CD4-positive, alpha-beta T cell treated with Interleukin-12 subunit alpha and Interleukin-12 subunit beta, for 1 hour (primary cell): Measurements from ENCODE around the gene CYB561.

Experiments used
- DNase-seq: peaks from one replicate; pipeline ENCODE4 v3.0.0-alpha.2; 2020

CYB561 gene, protein sequence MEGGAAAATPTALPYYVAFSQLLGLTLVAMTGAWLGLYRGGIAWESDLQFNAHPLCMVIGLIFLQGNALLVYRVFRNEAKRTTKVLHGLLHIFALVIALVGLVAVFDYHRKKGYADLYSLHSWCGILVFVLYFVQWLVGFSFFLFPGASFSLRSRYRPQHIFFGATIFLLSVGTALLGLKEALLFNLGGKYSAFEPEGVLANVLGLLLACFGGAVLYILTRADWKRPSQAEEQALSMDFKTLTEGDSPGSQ

DNA sequence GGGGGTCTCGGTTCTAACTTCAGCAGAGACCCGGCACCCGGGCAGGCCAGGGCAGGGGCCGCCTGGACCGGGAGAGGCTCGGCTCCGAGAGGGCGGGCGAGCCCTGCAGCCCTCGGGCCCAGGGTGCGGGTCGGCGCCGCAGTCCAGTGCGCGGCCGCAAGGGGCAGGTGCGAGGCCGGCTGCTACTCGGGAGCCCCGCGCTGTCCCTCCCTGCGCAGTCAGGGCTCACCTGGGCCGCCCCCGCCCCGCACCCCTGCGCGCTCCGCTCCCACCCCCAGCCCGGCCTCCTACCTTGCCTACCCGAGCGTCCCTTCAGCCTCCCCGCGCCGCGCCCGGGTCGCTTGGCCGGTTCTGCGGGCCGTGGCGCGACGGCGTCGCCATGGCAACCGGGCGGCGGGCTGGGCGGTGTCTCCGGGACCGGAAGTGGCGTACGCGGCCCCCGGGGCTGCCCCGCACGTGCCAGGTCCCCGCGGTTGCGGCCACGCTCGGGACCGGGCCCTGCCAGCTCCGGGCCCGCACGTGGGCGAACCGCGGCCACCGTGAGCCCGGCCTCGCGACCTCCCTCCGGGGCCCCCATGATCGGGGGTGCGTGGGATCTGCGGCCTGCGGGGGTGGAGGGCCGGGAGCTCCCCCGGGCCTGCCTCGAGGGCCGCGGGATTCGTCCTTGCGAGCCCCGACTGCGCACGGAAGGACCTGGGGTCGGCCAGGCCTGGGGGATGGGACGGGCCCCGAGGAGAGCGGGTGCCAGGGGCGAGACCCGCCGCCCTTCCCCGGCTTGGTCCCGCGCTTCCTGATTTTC lies at the start of gene CYB561:
CYB561 (minus strand) TSS at position 353 of the 799 bp plus-strand sequence. CDS start 8,759 bp downstream, outside the sequence.
- DNase-seq = peak; percentile 82

GRCh38 chr17:63495491-63495890 lies 49.4 kb upstream of the CYB561 start:
- no peak for DNase-seq

DNA sequence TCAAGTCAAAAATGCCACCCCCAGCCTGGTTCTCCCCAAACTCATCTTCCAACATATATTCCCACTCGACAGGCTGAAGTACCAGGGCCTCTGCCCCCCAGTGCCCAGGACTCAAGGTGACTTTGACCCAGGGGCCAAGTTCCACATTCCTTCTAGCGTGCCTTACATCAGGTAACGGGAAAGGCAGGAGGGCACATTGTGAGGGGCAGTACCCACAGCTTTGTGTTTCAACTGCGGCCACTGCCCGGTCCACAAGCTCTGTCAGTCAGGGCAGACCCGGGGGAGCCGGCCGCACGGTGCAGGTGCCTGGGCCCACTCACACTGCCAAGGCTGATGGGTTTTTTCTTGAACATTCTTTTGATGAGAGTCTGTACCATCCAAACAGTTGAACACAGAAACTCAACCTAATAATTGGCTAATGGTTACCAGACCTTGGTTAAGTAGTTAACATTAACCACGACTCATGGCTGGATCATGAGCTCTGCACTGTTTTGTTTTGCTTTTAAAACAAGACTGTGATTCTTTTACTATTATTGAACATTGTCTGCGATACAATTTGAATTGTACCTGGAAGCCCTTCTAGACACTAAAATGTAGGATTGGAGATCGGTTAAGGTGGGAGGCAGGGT lies 48.3 kb upstream of the CYB561 start:
- DNase-seq = no peak

GRCh38 chr17:63493411-63493810 lies 47.3 kb upstream of the CYB561 start:
- no peak for DNase-seq

DNA sequence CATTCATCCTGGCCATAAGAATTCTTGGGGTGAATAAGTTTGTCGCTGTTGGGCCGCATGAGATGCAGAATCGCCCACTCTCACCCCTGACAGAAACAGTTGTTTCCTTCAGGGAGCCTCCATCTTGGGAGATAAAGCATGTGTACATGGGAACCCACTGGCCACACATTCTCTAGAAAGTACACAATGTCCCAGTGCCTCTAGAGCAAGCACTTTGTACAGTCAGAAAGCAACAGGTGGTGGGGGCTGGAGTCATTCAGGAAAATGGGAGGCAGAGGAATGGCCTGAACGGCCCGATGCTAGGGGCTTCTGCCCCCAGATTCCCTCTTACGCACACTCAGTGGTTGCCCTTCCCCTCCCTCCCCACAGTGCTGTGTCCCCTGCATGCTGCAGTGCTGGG lies 46.8 kb upstream of the CYB561 start:
- no peak for DNase-seq

DNA sequence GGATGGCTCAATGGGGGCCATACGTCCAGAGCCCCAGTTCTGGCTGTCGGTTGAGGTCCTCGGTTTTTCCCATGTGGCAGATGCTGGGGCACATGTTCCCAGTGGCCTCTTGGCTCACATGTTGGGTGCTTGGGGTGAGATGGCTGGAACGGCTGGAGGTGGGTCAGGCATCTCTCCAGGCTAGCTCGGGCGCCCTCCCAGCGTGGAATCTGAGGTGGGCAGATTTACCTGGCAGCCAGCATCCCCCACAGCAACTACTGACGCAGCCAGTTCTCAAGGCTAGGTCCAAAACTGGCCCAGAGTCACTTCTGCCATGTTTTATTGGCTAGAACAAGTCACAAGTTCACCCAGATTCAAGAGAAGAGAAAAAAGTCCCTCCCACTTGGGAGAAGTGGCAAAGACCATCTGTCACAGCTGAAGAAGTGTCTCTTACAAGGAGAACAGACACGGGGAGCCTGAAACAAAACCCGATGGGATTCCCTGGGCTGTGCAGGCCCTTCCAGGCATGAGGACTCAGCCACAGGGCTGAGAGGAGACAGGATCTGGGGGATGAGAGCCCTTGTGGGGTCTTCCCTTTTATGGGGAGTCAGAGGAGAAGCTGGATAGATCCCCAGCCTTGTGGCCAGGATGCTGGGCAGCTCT lies 46.0 kb upstream of the CYB561 start:
- no peak for DNase-seq

DNA sequence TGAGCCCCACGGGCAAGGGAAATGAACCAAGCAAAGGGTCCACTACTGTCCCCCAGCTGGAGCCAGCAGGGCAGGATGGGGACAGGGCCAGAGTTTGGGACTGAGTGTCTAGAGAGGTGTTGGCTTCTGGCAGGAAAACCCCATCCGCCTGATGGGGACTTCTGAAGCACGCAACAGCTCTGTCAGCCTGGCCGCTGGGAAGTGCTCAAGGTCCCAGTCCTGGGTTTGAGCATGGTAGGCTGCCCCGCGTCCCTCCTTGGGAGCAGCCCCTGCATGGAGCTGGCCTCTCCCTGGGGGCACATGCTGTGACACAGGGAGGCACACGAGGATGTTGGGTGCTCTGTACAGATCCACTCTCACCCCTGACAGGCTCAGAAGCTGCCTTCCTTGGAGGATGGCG lies 45.3 kb upstream of the CYB561 start:
- no peak for DNase-seq

DNA sequence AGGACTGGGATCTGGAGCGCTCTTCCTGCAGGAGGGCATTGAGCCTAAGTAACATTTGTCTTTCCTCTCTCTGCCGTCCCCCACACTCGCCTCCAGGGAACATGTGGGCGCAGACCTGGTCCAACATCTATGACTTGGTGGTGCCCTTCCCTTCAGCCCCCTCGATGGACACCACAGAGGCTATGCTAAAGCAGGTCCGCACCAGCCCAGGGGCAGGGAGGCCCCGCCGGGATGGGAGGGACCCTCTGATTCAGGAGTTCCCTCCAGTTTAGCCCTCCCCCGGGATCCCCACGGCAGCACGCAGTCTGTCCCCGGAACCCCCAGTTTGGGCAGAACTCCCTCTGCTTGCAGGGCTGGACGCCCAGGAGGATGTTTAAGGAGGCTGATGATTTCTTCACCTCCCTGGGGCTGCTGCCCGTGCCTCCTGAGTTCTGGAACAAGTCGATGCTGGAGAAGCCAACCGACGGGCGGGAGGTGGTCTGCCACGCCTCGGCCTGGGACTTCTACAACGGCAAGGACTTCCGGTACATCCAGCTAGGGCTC lies 44.8 kb upstream of the CYB561 start:
- DNase-seq = no peak

DNA sequence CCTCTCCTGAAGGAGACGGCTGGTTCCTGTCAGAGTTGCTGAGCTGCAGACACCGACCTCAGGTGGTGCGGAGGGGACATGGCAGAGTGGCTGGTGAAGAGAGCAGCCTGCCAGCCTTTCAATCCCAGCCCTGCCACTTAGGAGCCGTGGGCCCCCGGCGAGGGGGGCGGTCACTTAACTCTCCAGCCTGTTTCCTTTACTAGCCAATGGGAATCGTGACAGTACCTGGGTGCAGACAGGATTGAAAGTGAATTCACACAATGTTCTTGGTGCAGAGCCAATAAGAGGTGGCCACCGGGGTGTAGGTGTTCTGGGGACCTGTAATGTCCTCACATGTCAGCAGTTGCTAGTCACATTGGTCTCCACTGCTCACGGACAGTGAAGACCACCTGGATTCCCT lies 44.2 kb upstream of the CYB561 start:
- DNase-seq = no peak

DNA sequence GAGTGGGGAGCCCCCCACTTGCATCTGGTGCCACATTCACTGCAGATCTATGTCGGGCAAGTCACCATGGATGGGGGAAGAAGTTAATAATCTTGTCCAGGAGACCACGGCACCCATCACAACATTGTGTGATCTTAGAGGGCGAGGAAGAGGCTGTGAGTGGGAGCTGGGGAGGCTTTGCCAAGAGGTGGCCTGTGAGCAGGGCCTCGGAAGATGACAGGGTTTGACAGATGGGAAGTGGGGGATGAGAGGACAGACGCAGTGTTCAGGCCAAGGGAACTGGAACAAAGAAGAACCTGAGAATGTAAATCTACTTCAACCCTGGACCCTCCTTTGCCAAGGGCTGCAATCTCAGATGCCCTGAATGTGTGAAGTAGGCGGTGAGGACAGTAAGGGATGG lies 43.2 kb upstream of the CYB561 start:
- no peak for DNase-seq

DNA sequence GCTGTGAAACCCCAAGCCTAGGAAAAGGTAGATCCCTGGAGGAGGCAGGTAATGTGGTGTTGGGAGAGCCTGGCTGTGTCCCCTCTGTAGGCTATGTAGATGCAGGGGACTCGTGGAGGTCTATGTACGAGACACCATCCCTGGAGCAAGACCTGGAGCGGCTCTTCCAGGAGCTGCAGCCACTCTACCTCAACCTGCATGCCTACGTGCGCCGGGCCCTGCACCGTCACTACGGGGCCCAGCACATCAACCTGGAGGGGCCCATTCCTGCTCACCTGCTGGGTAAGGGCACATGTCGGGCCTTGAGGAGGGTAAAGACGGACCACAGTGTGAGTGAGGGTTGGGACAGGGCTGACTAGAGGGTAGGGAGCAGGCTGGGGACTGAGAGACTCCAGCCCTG lies 42.7 kb upstream of the CYB561 start:
- DNase-seq = no peak

GRCh38 chr17:63487014-63487339 lies 40.9 kb upstream of the CYB561 start:
- no peak for DNase-seq

GRCh38 chr17:63486317-63487013 lies 40.4 kb upstream of the CYB561 start:
- DNase-seq = no peak

- no peak for DNase-seq
Observed at GRCh38 chr17:63483655-63484575, 37.8 kb upstream of the CYB561 start.

GRCh38 chr17:63483038-63483437 lies 36.9 kb upstream of the CYB561 start:
- DNase-seq = no peak

DNA sequence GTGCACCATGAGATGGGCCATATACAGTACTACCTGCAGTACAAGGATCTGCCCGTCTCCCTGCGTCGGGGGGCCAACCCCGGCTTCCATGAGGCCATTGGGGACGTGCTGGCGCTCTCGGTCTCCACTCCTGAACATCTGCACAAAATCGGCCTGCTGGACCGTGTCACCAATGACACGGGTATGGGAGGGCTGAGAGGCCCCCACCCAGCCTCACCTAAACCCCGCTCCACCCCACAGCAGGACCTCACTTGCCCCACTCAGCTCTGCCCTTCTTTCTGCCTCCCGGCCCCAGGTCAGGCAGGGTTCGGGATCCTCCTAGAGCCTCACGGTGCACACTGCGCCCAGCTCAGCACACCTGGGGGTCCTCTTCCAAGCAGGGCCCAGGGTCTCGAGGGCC lies 36.4 kb upstream of the CYB561 start:
- no peak for DNase-seq

GRCh38 chr17:63481488-63481870 lies 35.4 kb upstream of the CYB561 start:
- no peak for DNase-seq

- no peak for DNase-seq
Observed at GRCh38 chr17:63480826-63481487, 34.9 kb upstream of the CYB561 start.

GRCh38 chr17:63480192-63480784 lies 34.2 kb upstream of the CYB561 start:
- no peak for DNase-seq

DNA sequence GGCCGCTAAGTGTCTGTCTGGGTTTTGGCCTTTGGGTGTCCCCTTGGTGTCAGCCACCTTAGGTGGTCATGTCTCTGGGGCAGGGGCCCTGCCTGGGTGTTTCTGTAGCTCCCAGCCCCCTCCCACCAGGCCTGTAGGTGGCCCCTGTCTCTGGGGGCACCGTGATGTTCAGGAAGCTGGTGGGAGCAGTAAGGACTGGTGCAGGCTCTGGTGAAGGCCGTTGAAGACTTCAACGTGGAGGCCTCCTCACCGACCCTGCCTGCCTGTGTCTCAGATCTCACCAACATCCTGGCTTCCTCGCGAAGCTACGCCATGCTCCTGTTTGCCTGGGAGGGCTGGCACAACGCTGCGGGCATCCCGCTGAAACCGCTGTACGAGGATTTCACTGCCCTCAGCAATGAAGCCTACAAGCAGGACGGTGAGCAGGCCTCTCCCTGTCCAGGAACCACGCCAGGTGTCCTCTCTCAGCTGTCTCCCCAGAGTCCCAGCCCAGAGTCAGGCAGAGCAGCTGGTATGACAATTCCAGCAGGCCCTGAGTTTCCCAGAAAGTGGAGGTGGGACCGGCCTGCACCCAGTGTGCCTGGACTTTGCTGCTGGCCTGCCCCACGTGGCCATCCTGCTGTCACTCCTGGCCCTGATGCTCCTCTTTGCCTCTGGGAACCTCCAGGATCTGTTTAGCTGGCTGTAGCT lies 33.5 kb upstream of the CYB561 start:
- DNase-seq = no peak
